IPS-11a (cell line): Measurements from ENCODE around the gene NOP10.
"Not testable (repeated sequence)": the region's sequence is repeated elsewhere in the genome, so short reads cannot be mapped to it uniquely, and the experiment has no call there.

Experiments used
- H3K4me3 ChIP-seq: one replicate; pipeline ENCODE4 v1.5.1; 2013; ENCODE audit warnings: low read depth, low read length, control low read depth

NOP10 gene

GRCh38 chr15:34342737-34343575, at the start of gene NOP10, which contains the start of gene NUTM1:
Gene NOP10 (minus strand): TSS chr15:34343136. CDS start chr15:34343073, 63 bp downstream.
Gene NUTM1 (plus strand): TSS chr15:34343315. CDS start chr15:34343697, 382 bp downstream.
- H3K4me3 ChIP-seq = peak within 1 kb of the TSS; percentile 94

- H3K4me3 ChIP-seq = not testable (repeated sequence)
Measured at GRCh38 chr15:34389594-34390086, 46.7 kb upstream of the NOP10 start.

DNA sequence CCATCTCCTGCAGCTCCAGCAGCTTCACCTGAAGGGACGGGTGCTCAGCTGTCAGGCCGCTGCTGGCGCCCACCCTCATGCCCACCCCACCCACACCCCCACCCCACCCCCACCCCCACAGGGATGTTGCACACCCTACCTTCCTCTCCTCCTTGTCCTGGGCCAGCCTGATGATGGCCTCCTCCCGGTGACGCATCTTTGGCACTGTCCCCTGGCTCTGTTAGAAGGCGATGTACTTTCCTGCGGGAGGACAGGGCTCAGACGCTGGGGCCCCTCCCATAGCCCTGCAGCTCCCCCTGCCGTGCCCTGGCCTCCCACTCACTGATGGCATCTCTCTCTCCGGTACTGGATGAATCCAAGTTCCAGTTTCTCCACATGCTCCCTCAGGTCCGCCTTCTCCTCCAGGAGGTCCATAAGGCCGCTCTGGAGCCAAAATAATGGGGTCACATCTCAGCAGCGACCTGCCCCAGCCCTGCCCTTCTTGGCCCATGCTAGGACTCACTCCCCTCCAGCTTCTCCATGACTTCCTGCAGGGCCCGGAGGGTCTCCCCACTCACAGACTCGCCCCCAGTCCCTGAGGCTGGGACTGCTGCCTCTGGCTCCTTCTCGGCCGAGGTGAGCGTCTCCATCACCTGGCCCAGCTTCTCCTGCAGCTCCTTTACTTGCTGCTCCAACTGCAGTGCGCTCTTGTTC, 39.0 kb upstream of the NOP10 start:
- not testable (repeated sequence) for H3K4me3 ChIP-seq

- H3K4me3 ChIP-seq = not testable (repeated sequence)
Measured at GRCh38 chr15:34380491-34380890, 37.6 kb upstream of the NOP10 start.

GRCh38 chr15:34376856-34377255, 33.9 kb upstream of the NOP10 start:
- H3K4me3 ChIP-seq = no peak overlapping the region

GRCh38 chr15:34375541-34375940, 32.6 kb upstream of the NOP10 start:
- H3K4me3 ChIP-seq = not testable (repeated sequence)

GRCh38 chr15:34374816-34375215, 31.9 kb upstream of the NOP10 start:
- H3K4me3 ChIP-seq = no peak overlapping the region

- no peak overlapping the region for H3K4me3 ChIP-seq
Measured at GRCh38 chr15:34373951-34374350, 31.0 kb upstream of the NOP10 start.

DNA sequence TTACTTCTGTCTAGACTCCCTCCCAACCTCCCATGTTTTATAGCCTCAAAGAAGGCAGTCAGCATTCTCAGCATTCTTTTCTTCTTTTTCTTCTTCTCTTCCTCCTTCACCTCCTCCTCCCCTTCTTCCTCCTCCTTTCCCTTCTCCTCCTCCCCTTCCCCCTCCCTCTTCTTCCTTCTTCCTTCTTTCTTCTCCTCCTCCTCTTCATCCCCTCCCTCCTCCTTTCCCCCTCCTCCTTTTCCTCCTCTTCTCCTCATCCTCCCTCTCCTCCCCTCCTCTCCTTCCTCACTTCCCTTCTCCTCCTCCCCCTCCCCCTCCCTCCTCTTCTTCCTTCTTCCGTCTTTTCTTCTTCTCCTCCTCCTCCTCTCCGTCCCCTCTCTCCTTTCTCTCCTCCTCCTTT, 27.7 kb upstream of the NOP10 start:
- no peak overlapping the region for H3K4me3 ChIP-seq

GRCh38 chr15:34370129-34370528, 27.2 kb upstream of the NOP10 start:
- H3K4me3 ChIP-seq = no peak overlapping the region

DNA sequence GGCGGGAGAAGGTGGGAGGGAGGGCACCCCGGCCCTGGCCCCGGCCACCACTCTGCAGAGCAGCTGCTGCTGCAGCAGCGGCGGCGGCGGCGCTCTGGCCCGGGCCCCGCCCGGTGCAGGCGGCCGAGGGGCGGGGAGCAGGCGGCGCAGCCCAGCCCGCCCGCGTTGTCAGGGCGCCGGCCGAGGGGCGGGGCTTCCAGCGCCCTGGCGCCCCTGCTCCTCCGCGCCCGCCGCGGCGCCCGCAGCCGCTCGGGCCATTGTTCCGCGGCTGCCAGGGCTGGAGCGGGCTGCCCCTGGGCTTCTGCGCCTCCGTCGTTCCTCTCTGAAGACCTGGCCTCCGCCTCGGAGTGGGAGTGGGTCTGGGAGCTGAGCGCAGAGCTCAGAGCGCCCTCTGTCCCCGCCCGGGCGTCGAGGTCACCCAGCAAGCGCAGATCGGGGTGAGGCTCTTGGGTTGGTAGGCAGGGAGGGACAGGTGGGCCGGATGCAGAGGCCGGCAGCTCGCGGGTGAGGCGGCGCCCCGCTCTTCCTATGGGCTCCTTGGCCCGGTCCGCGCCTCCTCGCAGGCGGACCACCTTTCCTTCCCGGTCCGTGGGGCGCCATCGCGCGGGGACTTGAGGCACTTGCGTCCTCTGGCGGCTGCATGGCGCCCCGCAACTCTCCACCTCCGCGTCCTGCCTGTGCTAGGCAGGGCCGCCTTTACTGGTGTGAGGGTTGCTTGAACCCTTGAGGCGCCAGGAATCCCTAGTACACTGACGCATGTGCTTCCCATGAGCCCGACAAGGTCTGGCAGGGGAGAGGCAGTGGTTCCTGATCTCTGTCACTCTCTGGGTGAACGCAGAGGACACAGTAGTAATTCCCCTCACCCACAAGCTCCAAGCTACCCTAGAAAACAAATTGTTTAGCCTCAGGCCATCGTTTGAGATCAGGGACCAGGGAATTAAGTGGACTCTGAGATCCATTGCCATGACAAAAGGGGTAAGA, 24.5 kb upstream of the NOP10 start, which contains the start of gene LPCAT4:
Gene LPCAT4 (minus strand): TSS at position 96 of the 981 bp plus-strand sequence. CDS start 96 bp downstream, outside the sequence.
- peak within 1 kb of the TSS; percentile 74 for H3K4me3 ChIP-seq

DNA sequence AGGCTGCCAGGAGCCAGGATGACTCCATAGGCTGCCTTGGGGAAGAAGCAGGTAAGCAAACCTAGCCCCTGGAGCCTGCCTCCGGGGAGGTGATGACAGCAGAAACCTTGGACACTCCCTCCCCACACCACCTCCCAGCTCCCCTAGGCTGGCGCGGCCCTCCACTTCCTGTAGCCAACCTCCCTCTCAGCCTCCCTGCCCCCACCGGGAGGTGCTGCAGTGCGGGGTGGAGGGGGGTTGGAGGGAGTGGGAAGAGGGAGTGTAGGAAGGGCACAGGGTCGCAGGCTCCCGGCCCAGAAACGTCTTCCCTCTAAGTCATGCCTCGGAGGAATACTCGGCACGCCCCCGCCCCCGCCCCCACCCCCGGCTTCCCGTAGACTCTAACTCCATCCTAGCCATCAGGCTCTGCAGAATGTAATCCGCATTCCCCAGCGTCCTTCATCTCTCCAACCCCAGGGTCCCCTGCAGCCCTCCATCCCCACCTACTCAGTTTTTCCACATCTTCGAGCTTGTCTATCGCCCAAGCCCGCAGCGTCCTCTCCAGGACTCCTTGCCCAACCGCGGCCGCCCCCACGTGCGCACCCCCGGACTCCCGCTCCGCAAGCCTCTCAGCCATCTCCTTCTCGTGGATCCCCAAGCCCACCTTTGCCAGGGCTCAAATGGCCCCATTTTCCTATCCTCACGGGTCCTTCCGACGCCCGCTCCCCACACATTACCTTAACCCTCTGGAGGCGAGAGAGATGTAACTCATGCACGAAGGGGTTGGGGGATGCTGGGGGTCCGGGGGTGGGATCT, 23.5 kb upstream of the NOP10 start:
- H3K4me3 ChIP-seq = peak overlapping the region; percentile 74

DNA sequence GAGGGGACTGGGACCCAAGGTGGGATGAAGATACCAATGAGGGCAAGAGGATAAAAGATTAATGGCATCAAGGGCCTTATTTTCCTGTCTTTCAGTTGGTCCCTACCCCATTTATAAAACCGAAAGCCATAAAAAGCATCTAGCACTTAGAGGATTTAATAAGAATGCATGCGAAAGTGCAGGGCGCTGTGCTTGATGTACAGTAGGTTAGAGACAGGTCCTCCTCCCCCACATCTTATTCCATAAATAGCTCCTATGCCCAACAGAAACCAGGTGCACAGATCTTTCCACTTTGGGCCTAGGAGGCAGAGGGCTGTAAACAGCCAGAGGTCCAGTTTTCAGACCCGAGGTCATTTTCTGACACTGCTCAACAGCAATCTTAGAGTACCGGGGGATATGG, 22.9 kb upstream of the NOP10 start:
- H3K4me3 ChIP-seq = peak overlapping the region; percentile 46

GRCh38 chr15:34365091-34365825, 22.3 kb upstream of the NOP10 start:
- no peak overlapping the region for H3K4me3 ChIP-seq

GRCh38 chr15:34364041-34364440, 21.1 kb upstream of the NOP10 start:
- no peak overlapping the region for H3K4me3 ChIP-seq

DNA sequence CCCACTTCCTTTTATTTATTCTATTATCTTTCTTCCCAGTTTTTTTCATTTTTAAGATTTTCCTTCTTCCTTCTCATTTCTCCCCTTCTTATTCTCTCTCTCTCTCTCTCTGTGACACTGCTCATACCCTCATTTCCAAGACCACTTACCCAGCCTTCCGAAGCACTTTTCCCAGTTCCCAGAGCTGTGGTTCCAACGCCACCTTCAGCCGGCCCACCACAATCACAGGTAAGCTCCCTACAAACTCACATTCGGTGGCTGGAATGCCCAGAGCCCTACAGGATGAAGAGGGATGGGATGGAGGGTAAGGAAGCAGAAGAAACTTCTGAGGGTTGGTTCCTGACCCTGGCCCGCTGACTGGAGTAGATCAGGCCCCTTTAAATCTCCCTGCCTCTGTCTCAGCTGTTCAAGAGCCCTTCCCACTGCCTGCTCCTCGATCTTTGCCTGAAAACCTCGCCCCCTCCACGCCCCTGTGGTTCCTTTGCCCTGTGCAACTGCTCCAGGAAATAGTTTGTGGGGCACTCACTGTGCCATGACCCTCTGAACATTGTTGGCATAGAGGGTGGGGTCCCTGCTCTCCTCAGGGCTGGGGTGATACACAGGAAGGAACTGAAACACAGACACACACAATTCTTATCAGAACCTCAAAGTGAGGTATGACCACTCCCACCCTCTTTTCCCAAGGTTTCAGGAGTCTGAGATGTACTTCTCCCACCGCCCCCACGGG, 19.3 kb upstream of the NOP10 start:
- H3K4me3 ChIP-seq = no peak overlapping the region

DNA sequence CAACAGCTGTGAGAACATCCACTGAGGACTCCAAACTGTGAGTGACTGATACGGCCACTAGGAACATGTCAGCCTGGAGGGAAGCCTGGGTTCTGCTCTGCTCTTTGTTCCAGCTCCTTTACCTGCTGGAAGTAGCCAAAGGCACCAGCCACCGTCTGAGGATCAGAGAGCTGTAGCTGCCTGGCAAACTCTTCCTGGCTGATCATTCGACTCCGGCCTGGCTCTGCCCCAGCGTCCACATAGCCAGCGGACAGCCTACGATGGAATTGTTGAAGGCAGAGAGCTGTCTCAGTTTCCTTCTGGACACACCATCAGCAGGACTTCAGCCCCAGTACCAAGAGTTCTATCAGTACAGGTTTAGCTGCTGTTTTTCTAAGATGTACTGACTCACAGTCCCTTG, 18.3 kb upstream of the NOP10 start:
- H3K4me3 ChIP-seq = no peak overlapping the region

GRCh38 chr15:34360298-34360697, 17.4 kb upstream of the NOP10 start:
- no peak overlapping the region for H3K4me3 ChIP-seq
